Measurements from ENCODE around the gene NOVA2. TPM values are rescaled to one million over a fixed set of nuclear protein-coding genes. Genes with fewer than 3 reads are reported as not detected.

The NOVA2 gene
- total RNA-seq, 1 donor from 2014 or later: 10.7 TPM

DNA sequence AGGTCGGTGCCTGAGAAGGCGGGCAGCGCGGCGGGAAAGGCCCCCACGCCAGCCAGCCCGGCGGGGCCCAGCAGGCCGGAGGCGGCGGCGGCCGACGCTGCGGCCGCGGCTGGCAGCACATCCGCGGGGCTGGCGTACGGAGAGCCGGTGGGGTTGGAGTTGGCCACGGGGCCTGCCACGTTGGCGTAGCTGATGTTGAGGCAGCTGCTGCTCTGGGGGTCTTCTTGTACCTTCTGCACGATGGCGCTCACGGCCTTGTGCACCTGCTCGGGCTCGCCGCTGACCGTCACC, 33.2 kb downstream of the NOVA2 start:
- Mint-ChIP-seq H3K4me3 (ENCODE audit: unreplicated experiment) (no peak overlapping the region), H3K36me3 (ENCODE audit: low read depth, unreplicated experiment) (peaks cover 24% of the 10 kb centered on the region), H3K27me3 (ENCODE audit: low read depth, unreplicated experiment) (peaks cover 10% of the 10 kb centered on the region), H3K4me1 (ENCODE audit: low read depth, unreplicated experiment) (no peaks in the 10 kb centered on the region), H3K9me3 (ENCODE audit: unreplicated experiment) (peaks cover 3% of the 10 kb centered on the region), H3K27ac (ENCODE audit: unreplicated experiment) (no peak overlapping the region)
- H3K36me3 ChIP-seq (ENCODE audit: insufficient read depth, low read length): no peaks in the 10 kb centered on the region
- no peak for DNase-seq (ENCODE audit: low read depth)
- no peaks in the 10 kb centered on the region for H3K4me1 ChIP-seq (ENCODE audit: insufficient read depth, low read length)
- H3K9me3 ChIP-seq (ENCODE audit: insufficient read depth, low read depth, low read length): no peaks in the 10 kb centered on the region
- no peak for FAIRE-seq
- H4K20me1 ChIP-seq (ENCODE audit: insufficient read depth, low read length): no peaks in the 10 kb centered on the region
- peaks cover 3% of the 10 kb centered on the region for H3K27me3 ChIP-seq (ENCODE audit: insufficient read depth, low read length)
- H3K79me2 ChIP-seq (ENCODE audit: insufficient read depth, low read length): no peaks in the 10 kb centered on the region
- no peak overlapping the region for H3K4me3 ChIP-seq (ENCODE audit: insufficient read depth, low read depth, low read length)
- no peak overlapping the region for H2AFZ ChIP-seq (ENCODE audit: low read depth, low read length)
- H3K27ac ChIP-seq (ENCODE audit: low read depth, low read length): no peak overlapping the region
- H3K9ac ChIP-seq (ENCODE audit: low read length): no peak overlapping the region
- TF ChIP-seq EZH2 (IDR thresholded peaks at IDR 0.05; ENCODE audit: insufficient read depth, low read length): no peak
- TF ChIP-seq, protein P1, sequence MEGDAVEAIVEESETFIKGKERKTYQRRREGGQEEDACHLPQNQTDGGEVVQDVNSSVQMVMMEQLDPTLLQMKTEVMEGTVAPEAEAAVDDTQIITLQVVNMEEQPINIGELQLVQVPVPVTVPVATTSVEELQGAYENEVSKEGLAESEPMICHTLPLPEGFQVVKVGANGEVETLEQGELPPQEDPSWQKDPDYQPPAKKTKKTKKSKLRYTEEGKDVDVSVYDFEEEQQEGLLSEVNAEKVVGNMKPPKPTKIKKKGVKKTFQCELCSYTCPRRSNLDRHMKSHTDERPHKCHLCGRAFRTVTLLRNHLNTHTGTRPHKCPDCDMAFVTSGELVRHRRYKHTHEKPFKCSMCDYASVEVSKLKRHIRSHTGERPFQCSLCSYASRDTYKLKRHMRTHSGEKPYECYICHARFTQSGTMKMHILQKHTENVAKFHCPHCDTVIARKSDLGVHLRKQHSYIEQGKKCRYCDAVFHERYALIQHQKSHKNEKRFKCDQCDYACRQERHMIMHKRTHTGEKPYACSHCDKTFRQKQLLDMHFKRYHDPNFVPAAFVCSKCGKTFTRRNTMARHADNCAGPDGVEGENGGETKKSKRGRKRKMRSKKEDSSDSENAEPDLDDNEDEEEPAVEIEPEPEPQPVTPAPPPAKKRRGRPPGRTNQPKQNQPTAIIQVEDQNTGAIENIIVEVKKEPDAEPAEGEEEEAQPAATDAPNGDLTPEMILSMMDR (IDR thresholded peaks at IDR 0.05; ENCODE audit: insufficient read depth, low read depth, low read length): no peak
- H3K4me2 ChIP-seq (ENCODE audit: low read length): no peak overlapping the region

DNA sequence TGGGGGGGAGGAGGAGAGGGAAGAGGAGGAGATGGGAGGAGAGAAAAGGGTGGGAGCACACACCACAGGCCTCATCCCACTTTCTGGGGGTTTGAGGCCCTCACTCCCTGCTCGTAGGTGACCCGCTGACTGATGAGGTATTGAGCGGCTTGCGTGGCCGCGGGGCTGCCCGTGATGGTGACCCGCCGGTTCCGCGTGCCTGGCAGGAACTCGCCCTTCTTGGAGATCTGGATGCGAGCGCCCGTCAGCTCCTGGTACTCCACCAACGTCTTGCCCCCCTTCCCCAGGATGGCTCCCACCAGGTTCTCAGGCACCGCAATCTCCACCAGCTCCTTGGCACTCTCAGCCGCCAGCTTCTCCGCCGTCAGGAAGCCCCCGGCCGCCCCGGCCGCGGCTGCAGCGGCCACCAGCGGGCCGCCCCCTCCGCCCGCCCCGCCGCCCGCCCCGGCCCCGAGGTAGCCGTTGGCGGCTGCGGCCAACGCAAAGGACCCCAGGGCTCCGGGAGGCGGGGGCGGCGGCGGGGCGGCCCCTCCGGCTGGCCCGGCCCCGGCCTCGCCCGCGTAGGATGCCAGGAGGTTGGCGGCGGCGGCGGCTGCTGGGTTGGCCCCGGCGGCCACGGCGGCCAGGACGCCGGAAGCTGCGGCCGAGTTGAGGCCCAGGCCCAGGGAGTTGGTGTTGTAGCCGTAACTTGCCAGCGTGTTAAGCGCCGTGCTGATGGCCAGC, 33.7 kb downstream of the NOVA2 start:
- Mint-ChIP-seq H3K4me3 (ENCODE audit: unreplicated experiment) (no peak overlapping the region), H3K36me3 (ENCODE audit: low read depth, unreplicated experiment) (peaks cover 22% of the 10 kb centered on the region)
- FAIRE-seq: no peak

More for the DNA sequence above, 33.7 kb downstream of the NOVA2 start:
- Histone ChIP-seq H3K4me1 (ENCODE audit: insufficient read depth, low read length) (no peaks in the 10 kb centered on the region), H3K9me3 (ENCODE audit: insufficient read depth, low read depth, low read length) (no peaks in the 10 kb centered on the region), H3K4me2 (ENCODE audit: low read length) (no peak overlapping the region), H3K27ac (ENCODE audit: low read depth, low read length) (no peak overlapping the region), H4K20me1 (ENCODE audit: insufficient read depth, low read length) (no peaks in the 10 kb centered on the region), H3K36me3 (ENCODE audit: insufficient read depth, low read length) (no peaks in the 10 kb centered on the region), H2AFZ (ENCODE audit: low read depth, low read length) (no peak overlapping the region), H3K27me3 (ENCODE audit: insufficient read depth, low read length) (peaks cover 3% of the 10 kb centered on the region), H3K79me2 (ENCODE audit: insufficient read depth, low read length) (no peaks in the 10 kb centered on the region), H3K4me3 (ENCODE audit: insufficient read depth, low read depth, low read length) (no peak overlapping the region), H3K9ac (ENCODE audit: low read length) (no peak overlapping the region)
- H3K9me3 Mint-ChIP-seq (ENCODE audit: unreplicated experiment): peaks cover 3% of the 10 kb centered on the region
- no peak for TF ChIP-seq EZH2 (IDR thresholded peaks at IDR 0.05; ENCODE audit: insufficient read depth, low read length)
- TF ChIP-seq, protein P1 (IDR thresholded peaks at IDR 0.05; ENCODE audit: insufficient read depth, low read depth, low read length): no peak
- peaks cover 14% of the 10 kb centered on the region for H3K27me3 Mint-ChIP-seq (ENCODE audit: low read depth, unreplicated experiment)
- H3K27ac Mint-ChIP-seq (ENCODE audit: unreplicated experiment): no peak overlapping the region
- DNase-seq (ENCODE audit: low read depth): no peak
- no peaks in the 10 kb centered on the region for H3K4me1 Mint-ChIP-seq (ENCODE audit: low read depth, unreplicated experiment)

All from astrocyte (in vitro differentiated cells and primary cell).